ENCODE data around the gene TLR8.

DNA sequence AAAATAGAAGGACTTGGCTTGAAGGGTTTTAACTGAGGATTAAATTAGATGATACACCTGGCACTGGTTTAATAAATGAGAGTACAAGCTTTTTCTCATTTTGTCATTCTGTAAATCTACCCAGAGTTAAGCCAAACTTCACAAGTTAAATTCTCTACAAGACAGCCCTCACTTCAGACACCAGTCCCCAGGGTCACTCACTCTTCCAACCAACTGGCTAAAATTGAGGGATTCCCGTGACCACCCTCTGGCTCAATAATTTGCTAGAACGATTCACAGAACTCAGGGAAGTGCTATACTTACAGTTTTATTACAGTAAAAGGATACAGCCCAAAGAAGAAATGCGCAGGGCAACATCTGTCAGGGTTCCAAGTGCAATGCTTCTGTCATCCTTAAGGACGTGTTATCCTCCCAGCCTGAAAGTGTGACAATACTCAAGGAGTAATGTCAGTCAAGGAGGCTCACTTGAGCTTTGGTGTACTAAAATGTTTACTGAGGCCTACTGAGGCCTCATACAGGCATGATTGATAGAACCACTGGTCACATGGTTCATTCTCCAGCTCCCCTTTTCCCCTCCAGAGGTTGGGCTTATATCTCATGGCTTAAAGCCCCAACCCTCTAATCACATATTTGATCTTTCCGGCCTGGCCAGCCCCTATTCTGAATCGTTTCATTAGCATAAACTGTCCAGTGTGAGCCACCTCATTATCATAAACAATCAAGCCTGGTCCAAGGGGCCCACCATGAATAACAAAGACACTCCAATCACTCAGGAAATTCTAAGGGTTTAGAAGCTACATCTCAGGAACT is 58.9 kb downstream of the TLR8 start:
- TF ChIP-seq RARB (CRISPR knock-in tag; IDR thresholded peaks at IDR 0.05) = no peak
- no peak for TF ChIP-seq PPARA (CRISPR knock-in tag; IDR thresholded peaks at IDR 0.05; ENCODE audit: borderline replicate concordance)
- TF ChIP-seq, protein P1, sequence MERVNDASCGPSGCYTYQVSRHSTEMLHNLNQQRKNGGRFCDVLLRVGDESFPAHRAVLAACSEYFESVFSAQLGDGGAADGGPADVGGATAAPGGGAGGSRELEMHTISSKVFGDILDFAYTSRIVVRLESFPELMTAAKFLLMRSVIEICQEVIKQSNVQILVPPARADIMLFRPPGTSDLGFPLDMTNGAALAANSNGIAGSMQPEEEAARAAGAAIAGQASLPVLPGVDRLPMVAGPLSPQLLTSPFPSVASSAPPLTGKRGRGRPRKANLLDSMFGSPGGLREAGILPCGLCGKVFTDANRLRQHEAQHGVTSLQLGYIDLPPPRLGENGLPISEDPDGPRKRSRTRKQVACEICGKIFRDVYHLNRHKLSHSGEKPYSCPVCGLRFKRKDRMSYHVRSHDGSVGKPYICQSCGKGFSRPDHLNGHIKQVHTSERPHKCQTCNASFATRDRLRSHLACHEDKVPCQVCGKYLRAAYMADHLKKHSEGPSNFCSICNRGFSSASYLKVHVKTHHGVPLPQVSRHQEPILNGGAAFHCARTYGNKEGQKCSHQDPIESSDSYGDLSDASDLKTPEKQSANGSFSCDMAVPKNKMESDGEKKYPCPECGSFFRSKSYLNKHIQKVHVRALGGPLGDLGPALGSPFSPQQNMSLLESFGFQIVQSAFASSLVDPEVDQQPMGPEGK (CRISPR knock-in tag; IDR thresholded peaks at IDR 0.05; ENCODE audit: borderline replicate concordance) = no peak
- no peak for TF ChIP-seq CSDC2 (CRISPR knock-in tag; IDR thresholded peaks at IDR 0.05)
- TF ChIP-seq GLIS3 (CRISPR knock-in tag; IDR thresholded peaks at IDR 0.05) = no peak
